Coronary artery (tissue), 2 donors: ENCODE measurements around the gene PROK2.

Experiments
- DNase-seq: peaks from one replicate; pipeline ENCODE4 v3.0.0-alpha.2; 2017; ENCODE audit warnings: low spot score
- H3K27ac ChIP-seq, 2 donors: fragments of 200-600 bp; sonication (generic); one replicate each; pipeline ENCODE4 v1.5.1; 2016 to 2019
- H3K4me3 ChIP-seq: fragments of 200-600 bp; sonication (generic); 2 replicates; pipeline ENCODE4 v1.5.1; 2016; ENCODE audit warnings: mild to moderate bottlenecking, moderate library complexity
- TF ChIP-seq, protein P1 (sequence below): fragments of 200-600 bp; sonication (generic); IDR thresholded peaks from one replicate; pipeline ENCODE4 v1.5.1; 2019; ENCODE audit warnings: antibody characterized with exemption

PROK2 gene

DNA sequence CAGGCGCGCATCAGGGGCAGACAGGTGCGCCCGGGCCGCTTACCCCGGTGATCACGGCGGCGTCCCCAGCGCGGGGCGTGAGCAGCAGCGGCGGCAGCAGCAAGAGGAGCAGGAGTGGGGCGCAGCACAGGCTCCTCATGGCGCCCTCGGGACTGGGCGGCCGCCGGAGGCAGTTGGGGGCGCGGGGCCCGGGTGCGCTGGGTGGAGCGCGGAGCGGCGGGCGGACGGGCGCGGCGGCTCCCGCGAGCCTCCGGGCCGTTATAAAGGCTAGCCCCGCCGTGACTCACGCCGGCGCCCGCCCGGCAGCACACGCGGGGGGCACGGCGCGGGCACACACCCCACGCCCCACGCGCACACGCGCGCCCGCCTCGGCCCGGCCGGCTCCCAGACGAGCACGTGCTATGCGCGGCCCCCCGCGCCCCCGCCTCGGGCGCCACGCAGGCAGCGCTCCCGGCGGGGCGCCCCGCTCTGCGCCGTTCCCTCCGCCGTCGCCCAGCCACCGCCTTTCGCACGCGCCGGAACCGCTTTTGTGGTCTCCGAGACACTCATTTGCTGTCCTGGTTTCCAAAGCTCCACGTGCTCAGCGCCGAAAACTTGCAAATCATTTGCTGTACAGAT, at the start of gene PROK2:
Gene PROK2 (minus strand): TSS at position 235 of the 618 bp plus-strand sequence. CDS start 96 bp downstream, at position 139.
- TF ChIP-seq, protein P1, sequence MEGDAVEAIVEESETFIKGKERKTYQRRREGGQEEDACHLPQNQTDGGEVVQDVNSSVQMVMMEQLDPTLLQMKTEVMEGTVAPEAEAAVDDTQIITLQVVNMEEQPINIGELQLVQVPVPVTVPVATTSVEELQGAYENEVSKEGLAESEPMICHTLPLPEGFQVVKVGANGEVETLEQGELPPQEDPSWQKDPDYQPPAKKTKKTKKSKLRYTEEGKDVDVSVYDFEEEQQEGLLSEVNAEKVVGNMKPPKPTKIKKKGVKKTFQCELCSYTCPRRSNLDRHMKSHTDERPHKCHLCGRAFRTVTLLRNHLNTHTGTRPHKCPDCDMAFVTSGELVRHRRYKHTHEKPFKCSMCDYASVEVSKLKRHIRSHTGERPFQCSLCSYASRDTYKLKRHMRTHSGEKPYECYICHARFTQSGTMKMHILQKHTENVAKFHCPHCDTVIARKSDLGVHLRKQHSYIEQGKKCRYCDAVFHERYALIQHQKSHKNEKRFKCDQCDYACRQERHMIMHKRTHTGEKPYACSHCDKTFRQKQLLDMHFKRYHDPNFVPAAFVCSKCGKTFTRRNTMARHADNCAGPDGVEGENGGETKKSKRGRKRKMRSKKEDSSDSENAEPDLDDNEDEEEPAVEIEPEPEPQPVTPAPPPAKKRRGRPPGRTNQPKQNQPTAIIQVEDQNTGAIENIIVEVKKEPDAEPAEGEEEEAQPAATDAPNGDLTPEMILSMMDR = no peak
- H3K4me3 ChIP-seq = peak within 1 kb of the TSS; percentile 66
- H3K27ac ChIP-seq = no peak within 1 kb of the TSS
- DNase-seq = no peak

- Histone ChIP-seq H3K27ac (no peak overlapping the region), H3K4me3 (no peak overlapping the region)
- no peak for DNase-seq
- TF ChIP-seq, protein P1 = no peak
Measured at GRCh38 chr3:71831599-71831998, 46.7 kb upstream of the PROK2 start.

GRCh38 chr3:71825551-71826283, 40.8 kb upstream of the PROK2 start:
- no peak overlapping the region for H3K27ac ChIP-seq
- no peak overlapping the region for H3K4me3 ChIP-seq
- no peak for DNase-seq
- TF ChIP-seq, protein P1 = no peak

GRCh38 chr3:71821116-71821515, 36.2 kb upstream of the PROK2 start:
- DNase-seq = no peak
- Histone ChIP-seq H3K27ac (no peak overlapping the region), H3K4me3 (no peak overlapping the region)
- TF ChIP-seq, protein P1 = no peak

- TF ChIP-seq, protein P1 = no peak
- no peak for DNase-seq
- Histone ChIP-seq H3K4me3 (no peak overlapping the region), H3K27ac (no peak overlapping the region)
Measured at GRCh38 chr3:71817262-71817661, 32.3 kb upstream of the PROK2 start.

GRCh38 chr3:71816767-71817156, 31.8 kb upstream of the PROK2 start:
- Histone ChIP-seq H3K4me3 (no peak overlapping the region), H3K27ac (no peak overlapping the region)
- TF ChIP-seq, protein P1 = no peak
- no peak for DNase-seq
